IPS-20b (cell line): ENCODE data around the gene RNF166.

Source experiments
- H3K27ac ChIP-seq: one replicate; pipeline ENCODE4 v1.5.1; 2013; ENCODE audit warnings: low read length
- H3K27me3 ChIP-seq: 2 replicates; pipeline ENCODE4 v1.6.1; 2013; ENCODE audit warnings: mild to moderate bottlenecking, low read length, inconsistent platforms; ENCODE audit not compliant: insufficient read depth
- H3K36me3 ChIP-seq: 2 replicates; pipeline ENCODE4 v1.6.1; 2013; ENCODE audit warnings: low read depth, mild to moderate bottlenecking, inconsistent platforms, low read length, moderate library complexity; ENCODE audit not compliant: insufficient read depth
- H3K4me1 ChIP-seq: 2 replicates; pipeline ENCODE4 v1.6.1; 2013; ENCODE audit warnings: mild to moderate bottlenecking, control low read depth, inconsistent platforms, low read length, moderate library complexity; ENCODE audit not compliant: insufficient read depth
- H3K4me3 ChIP-seq: 2 replicates; pipeline ENCODE4 v1.5.1; 2013; ENCODE audit warnings: mild to moderate bottlenecking, low read length, inconsistent platforms
- H3K9ac ChIP-seq: 2 replicates; pipeline ENCODE4 v1.6.1; 2013; ENCODE audit warnings: low read depth, mild to moderate bottlenecking, inconsistent platforms, low read length, moderate library complexity
- H3K9me3 ChIP-seq: 2 replicates; pipeline ENCODE4 v1.6.1; 2013; ENCODE audit warnings: mild to moderate bottlenecking, low read depth, low read length, inconsistent platforms; ENCODE audit not compliant: insufficient read depth

Gene RNF166

DNA sequence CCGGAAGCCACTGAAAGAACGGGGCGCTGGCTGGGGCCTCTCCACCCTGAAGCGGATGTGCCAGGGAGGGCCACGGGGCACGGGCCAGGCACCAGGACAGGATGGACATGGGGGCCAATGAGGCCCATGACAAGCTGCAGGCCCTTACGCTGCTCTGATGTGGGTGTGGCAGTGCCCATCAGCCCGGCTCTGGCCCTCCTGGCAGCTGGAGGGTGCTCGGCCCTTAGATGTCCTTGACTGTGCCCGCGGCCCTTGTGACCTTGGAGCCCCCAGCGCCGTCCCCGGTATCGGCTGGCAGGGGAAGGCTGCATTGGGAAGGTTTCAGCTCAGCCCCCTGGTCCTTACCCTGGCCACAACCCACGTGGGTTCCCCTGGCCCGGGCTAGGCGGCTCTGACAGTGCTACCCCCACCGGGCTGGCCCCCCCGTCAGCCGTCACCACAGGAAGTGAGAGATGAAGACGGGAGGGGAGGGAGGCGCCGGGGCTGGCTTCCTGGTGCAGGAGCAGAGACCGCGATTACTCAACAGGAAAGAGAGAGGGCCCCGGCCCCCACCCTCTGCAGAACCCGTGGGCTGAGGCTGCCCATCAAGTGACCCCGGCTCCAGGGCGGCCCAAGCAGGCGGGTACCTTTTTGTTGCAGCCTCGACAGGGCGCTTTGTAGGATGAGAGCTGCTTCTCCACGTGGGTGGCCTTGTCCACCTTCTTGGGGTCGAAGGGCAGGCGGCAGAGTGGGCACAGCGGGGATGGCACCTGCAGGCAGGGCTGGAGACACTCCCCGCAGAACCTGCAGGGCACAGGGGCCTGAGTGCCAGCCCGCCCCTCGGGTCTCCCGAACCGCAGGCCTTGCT, 5.3 kb downstream of the RNF166 start:
- H3K9me3 ChIP-seq: no peaks in the 10 kb centered on the region
- H3K36me3 ChIP-seq: no peaks in the 10 kb centered on the region
- 0 out of 2 replicates have a peak, but pooled peaks cover 2% of the 10 kb centered on the region for H3K4me1 ChIP-seq
- no peaks in the 10 kb centered on the region for H3K27me3 ChIP-seq
- no peak overlapping the region for H3K27ac ChIP-seq
- H3K9ac ChIP-seq: no peak overlapping the region
- H3K4me3 ChIP-seq: no peak overlapping the region

GRCh38 chr16:88700322-88700635, 5.9 kb downstream of the RNF166 start:
- no peaks in the 10 kb centered on the region for H3K27me3 ChIP-seq
- no peak overlapping the region for H3K4me3 ChIP-seq
- H3K9ac ChIP-seq: no peak overlapping the region
- H3K36me3 ChIP-seq: no peaks in the 10 kb centered on the region
- no peak overlapping the region for H3K27ac ChIP-seq
- H3K9me3 ChIP-seq: no peaks in the 10 kb centered on the region
- H3K4me1 ChIP-seq: 0 out of 2 replicates have a peak, but pooled peaks cover 2% of the 10 kb centered on the region

DNA sequence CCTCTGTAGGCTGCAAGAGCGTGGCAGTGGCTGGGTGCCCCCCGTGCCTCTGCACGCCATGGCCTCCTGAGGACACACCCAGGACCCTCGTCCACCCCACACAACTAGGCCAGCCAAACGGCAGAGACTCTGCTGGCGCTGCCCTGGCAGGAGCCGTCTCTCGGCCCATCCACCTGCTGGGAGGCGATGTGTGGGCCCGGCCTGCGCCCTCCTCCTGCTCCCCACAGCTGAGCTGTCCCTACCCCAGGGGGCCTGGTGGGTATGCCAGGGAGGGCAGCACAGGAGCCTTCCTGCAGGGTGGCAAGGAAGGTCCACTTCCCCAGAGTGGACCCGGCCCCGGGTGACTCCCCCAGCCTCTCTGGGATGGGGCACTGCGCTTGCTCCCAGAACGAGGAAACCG, 7.0 kb downstream of the RNF166 start:
- Histone ChIP-seq H3K36me3 (no peaks in the 10 kb centered on the region), H3K27ac (no peak overlapping the region), H3K4me3 (no peak overlapping the region), H3K27me3 (no peaks in the 10 kb centered on the region), H3K9ac (no peak overlapping the region), H3K9me3 (no peaks in the 10 kb centered on the region), H3K4me1 (no peaks in the 10 kb centered on the region)

- H3K27me3 ChIP-seq: no peaks in the 10 kb centered on the region
- H3K9me3 ChIP-seq: no peaks in the 10 kb centered on the region
- H3K4me1 ChIP-seq: no peaks in the 10 kb centered on the region
- H3K4me3 ChIP-seq: no peak overlapping the region
- no peaks in the 10 kb centered on the region for H3K36me3 ChIP-seq
- no peak overlapping the region for H3K27ac ChIP-seq
- H3K9ac ChIP-seq: no peak overlapping the region
Measured at GRCh38 chr16:88698646-88699045, 7.6 kb downstream of the RNF166 start.

GRCh38 chr16:88697831-88698615, 8.2 kb downstream of the RNF166 start:
- no peaks in the 10 kb centered on the region for H3K27me3 ChIP-seq
- no peaks in the 10 kb centered on the region for H3K36me3 ChIP-seq
- no peak overlapping the region for H3K4me3 ChIP-seq
- H3K9ac ChIP-seq: no peak overlapping the region
- no peak overlapping the region for H3K27ac ChIP-seq
- H3K4me1 ChIP-seq: no peaks in the 10 kb centered on the region
- no peaks in the 10 kb centered on the region for H3K9me3 ChIP-seq

GRCh38 chr16:88697116-88697830, 8.9 kb downstream of the RNF166 start:
- Histone ChIP-seq H3K27me3 (no peaks in the 10 kb centered on the region), H3K9ac (no peak overlapping the region), H3K9me3 (no peaks in the 10 kb centered on the region)

DNA sequence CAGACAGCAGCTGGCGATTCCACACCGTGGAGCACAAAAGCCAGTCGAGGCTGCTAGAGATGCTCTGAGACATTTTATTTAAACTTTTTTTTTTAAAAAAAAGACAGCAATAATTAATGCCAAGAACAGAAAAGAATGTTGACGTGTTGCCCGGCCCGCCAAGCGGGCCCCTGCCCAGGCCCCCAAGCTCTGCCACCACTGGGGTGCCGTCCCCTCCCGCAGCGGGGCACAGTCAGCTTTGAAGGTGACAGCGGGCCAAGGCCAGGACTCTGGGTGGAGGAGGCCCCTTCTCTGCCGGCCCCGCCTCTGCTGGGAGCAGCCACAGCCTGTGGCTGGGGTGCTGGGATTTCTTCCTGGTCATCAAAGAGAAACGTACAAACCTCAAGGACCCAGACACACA, 9.8 kb downstream of the RNF166 start:
- H3K9ac ChIP-seq: no peak overlapping the region
- no peaks in the 10 kb centered on the region for H3K27me3 ChIP-seq
- no peaks in the 10 kb centered on the region for H3K4me1 ChIP-seq
- no peak overlapping the region for H3K4me3 ChIP-seq
- H3K36me3 ChIP-seq: no peaks in the 10 kb centered on the region
- no peak overlapping the region for H3K27ac ChIP-seq
- no peaks in the 10 kb centered on the region for H3K9me3 ChIP-seq

More at GRCh38 chr16:88697116-88697830, 8.9 kb downstream of the RNF166 start:
- no peak overlapping the region for H3K4me3 ChIP-seq
- H3K36me3 ChIP-seq: no peaks in the 10 kb centered on the region
- H3K27ac ChIP-seq: no peak overlapping the region
- no peaks in the 10 kb centered on the region for H3K4me1 ChIP-seq

GRCh38 chr16:88695753-88696152, 10.5 kb downstream of the RNF166 start:
- H3K4me1 ChIP-seq: no peaks in the 10 kb centered on the region

DNA sequence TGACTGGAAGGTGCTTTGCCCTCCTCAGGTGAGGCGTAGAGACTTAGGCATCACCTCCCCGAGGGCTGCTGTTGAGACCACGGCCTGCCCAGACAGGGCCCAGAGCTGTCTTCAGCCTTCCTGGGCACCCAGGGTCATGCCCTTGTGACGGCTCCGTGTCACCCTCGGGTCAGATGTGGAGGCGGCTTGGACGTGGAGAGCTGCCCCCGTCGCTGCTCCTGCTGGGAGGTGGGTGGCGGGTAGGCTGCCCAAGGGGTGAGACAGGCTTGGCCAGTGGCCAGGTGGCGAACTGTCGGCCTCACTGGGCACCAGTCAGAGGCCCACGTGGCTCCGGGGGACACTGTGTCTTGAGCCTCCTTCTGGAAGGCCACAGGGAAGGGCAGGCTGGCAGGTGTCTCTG, 11.0 kb downstream of the RNF166 start:
- Histone ChIP-seq H3K27ac (no peak overlapping the region), H3K9me3 (no peaks in the 10 kb centered on the region), H3K4me1 (no peaks in the 10 kb centered on the region), H3K9ac (no peak overlapping the region), H3K36me3 (no peaks in the 10 kb centered on the region), H3K4me3 (no peak overlapping the region), H3K27me3 (no peaks in the 10 kb centered on the region)

More at GRCh38 chr16:88695753-88696152, 10.5 kb downstream of the RNF166 start:
- H3K27ac ChIP-seq: no peak overlapping the region
- no peak overlapping the region for H3K9ac ChIP-seq
- no peaks in the 10 kb centered on the region for H3K9me3 ChIP-seq
- no peaks in the 10 kb centered on the region for H3K36me3 ChIP-seq
- no peak overlapping the region for H3K4me3 ChIP-seq
- no peaks in the 10 kb centered on the region for H3K27me3 ChIP-seq

GRCh38 chr16:88694221-88695087, 11.8 kb downstream of the RNF166 start:
- no peaks in the 10 kb centered on the region for H3K4me1 ChIP-seq

More at GRCh38 chr16:88694221-88695087, 11.8 kb downstream of the RNF166 start:
- Histone ChIP-seq H3K27ac (no peak overlapping the region), H3K36me3 (no peaks in the 10 kb centered on the region), H3K9me3 (no peaks in the 10 kb centered on the region), H3K4me3 (no peak overlapping the region), H3K27me3 (peaks cover under 1% of the 10 kb centered on the region; the same call in 1 of the 2 replicates), H3K9ac (no peak overlapping the region)
